Upper lobe of right lung (tissue), 1 donor: ENCODE results near the gene SPAG4. TPM values are rescaled to one million over a fixed set of nuclear protein-coding genes. Genes with fewer than 3 reads are reported as not detected.

Experiments used
- ATAC-seq: fragments of 200-7000 bp; cut with Tn5 transposase; one replicate; pipeline ENCODE4 v1.9.1; 2020; ENCODE audit warnings: mild to moderate bottlenecking, moderate library complexity
- DNase-seq: peaks from one replicate; pipeline ENCODE4 v3.0.0-alpha.2; 2020
- H3K27ac ChIP-seq: fragments of 200-600 bp; one replicate; pipeline ENCODE4 v1.8.0; 2022
- H3K27me3 ChIP-seq: fragments of 200-600 bp; one replicate; pipeline ENCODE4 v1.8.0; 2022; ENCODE audit warnings: mild to moderate bottlenecking
- H3K36me3 ChIP-seq: fragments of 200-600 bp; one replicate; pipeline ENCODE4 v1.8.0; 2022
- H3K4me1 ChIP-seq: fragments of 200-600 bp; one replicate; pipeline ENCODE4 v1.8.0; 2022
- H3K4me3 ChIP-seq: fragments of 200-600 bp; one replicate; pipeline ENCODE4 v1.8.0; 2022; ENCODE audit warnings: mild to moderate bottlenecking
- H3K9me3 ChIP-seq: fragments of 200-600 bp; one replicate; pipeline ENCODE4 v1.8.0; 2022
- intact Hi-C: fragments of 100-400 bp; cut with DNase I; formaldehyde crosslinking; loops from one replicate; pipeline ENCODE4 v1.11.0; 2022
- total RNA-seq: library from RNA; stranded (reverse); fragmentation: NEBNext Ultra II Directional; extraction: Animal tissue kit (Norgen Biotek cat#: 25700); gene quantifications from one replicate; pipeline ENCODE4 v1.2.1, GENCODE V29; 2021
- TF ChIP-seq, protein P1 (sequence below): fragments of 200-600 bp; IDR thresholded peaks from one replicate; pipeline ENCODE4 v1.8.0; 2022; ENCODE audit warnings: antibody characterized with exemption
- donor health status: DM: no; HTN: yes; CAD: no; lungs with severe emphysema.

Gene SPAG4
- total RNA-seq, 1 donor from 2014 or later, result 2.9 TPM

DNA sequence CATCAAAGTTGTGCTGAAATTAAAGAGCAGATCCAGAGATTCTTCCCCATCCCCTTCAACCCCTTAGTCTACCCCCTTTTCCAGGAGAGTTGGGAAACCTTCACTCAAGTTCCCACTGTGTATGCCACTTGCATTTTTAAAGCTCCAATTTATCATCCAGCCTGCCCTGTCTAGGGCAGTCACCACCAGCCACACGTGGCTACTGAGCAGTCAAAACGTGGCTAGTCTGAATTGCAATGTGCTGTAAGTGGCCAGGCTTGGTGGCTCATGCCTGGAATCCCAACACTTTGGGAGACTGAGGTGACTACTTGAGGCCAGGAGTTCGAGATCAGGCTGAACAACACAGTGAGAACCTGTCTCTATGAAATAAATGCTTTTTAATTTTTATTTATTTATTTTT lies 38.8 kb upstream of the SPAG4 start:
- no peak for ATAC-seq
- Histone ChIP-seq H3K4me1 (no peaks in the 10 kb centered on the region), H3K9me3 (no peaks in the 10 kb centered on the region), H3K4me3 (no peak overlapping the region), H3K27me3 (no peaks in the 10 kb centered on the region), H3K27ac (no peak overlapping the region), H3K36me3 (no peaks in the 10 kb centered on the region)
- TF ChIP-seq, protein P1, sequence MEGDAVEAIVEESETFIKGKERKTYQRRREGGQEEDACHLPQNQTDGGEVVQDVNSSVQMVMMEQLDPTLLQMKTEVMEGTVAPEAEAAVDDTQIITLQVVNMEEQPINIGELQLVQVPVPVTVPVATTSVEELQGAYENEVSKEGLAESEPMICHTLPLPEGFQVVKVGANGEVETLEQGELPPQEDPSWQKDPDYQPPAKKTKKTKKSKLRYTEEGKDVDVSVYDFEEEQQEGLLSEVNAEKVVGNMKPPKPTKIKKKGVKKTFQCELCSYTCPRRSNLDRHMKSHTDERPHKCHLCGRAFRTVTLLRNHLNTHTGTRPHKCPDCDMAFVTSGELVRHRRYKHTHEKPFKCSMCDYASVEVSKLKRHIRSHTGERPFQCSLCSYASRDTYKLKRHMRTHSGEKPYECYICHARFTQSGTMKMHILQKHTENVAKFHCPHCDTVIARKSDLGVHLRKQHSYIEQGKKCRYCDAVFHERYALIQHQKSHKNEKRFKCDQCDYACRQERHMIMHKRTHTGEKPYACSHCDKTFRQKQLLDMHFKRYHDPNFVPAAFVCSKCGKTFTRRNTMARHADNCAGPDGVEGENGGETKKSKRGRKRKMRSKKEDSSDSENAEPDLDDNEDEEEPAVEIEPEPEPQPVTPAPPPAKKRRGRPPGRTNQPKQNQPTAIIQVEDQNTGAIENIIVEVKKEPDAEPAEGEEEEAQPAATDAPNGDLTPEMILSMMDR, result no peak
- intact Hi-C loops, result no loop called here
- peak; percentile 17 for DNase-seq

DNA sequence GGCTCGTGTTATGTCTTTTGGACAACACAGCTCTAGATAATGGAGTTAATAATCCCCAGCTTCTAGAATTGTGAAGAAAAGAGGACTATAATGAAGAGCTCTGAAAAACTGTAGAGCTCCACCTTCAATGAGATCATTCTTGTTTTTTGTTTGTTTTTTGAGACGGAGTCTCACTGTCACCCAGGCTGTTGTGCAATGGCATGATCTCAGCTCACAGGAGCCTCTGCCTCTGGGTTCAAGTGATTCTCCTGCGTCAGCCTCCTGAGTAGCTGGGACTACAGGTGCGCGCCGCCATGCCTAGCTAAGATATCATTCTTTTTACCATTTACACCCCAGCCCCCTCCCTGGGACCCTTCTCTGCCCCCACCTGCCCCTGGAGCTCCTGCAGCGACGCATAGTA lies 37.2 kb upstream of the SPAG4 start:
- Histone ChIP-seq H3K36me3 (no peaks in the 10 kb centered on the region), H3K27me3 (no peaks in the 10 kb centered on the region), H3K4me3 (no peak overlapping the region), H3K4me1 (no peaks in the 10 kb centered on the region), H3K27ac (no peak overlapping the region), H3K9me3 (no peaks in the 10 kb centered on the region)
- TF ChIP-seq, protein P1, result no peak
- peak; percentile 35 for DNase-seq
- no peak for ATAC-seq
- intact Hi-C loops, result no loop called here

DNA sequence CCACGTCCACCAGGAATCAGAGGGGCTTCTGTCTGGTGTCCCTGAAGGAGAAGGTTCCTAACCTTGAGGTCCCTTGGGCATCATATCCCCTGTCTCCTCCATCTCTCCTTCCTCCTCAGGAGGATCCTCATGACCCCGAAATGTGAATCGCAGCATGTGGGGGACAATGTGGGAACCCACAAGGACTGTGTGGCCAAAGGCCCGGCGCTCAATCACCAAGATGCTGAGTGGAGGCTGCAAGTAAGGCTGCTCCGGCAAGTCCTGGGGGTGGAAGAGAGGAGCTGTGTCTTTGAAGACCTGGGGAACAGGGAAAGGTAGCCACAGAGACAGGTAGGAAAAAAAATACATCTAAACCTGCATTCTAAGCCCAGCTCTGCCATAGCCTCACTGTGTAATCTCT lies 36.4 kb upstream of the SPAG4 start:
- Histone ChIP-seq H3K27me3 (no peaks in the 10 kb centered on the region), H3K27ac (no peak overlapping the region), H3K4me3 (no peak overlapping the region), H3K36me3 (no peaks in the 10 kb centered on the region), H3K4me1 (no peaks in the 10 kb centered on the region), H3K9me3 (no peaks in the 10 kb centered on the region)
- DNase-seq (peak; percentile 26), ATAC-seq (no peak)
- TF ChIP-seq, protein P1, result no peak
- intact Hi-C loops, result no loop called here

DNA sequence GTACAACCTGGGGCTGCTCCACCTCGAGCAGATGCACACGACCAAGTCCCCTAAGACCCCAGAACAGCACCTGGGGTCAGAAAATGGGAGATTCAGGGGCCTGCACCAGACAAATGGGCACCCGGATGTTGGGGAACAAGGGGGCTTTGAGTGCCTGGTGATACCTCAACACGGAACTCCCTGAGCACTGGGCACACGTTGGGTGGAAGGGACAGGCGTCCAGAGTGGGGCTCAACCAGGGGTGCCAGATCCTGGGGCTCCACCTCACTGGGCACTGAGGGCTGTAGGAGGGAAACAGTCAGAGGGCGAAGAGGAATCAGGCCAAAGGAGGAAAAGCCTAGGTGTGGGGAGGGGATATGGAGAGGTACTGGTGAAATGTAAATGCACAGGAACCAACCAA lies 33.5 kb upstream of the SPAG4 start:
- intact Hi-C loops, result no loop called here
- TF ChIP-seq, protein P1, result no peak
- Histone ChIP-seq H3K27ac (no peak overlapping the region), H3K4me3 (no peak overlapping the region), H3K9me3 (no peaks in the 10 kb centered on the region), H3K36me3 (no peaks in the 10 kb centered on the region), H3K4me1 (no peaks in the 10 kb centered on the region), H3K27me3 (no peaks in the 10 kb centered on the region)
- no peak for ATAC-seq
- DNase-seq, result peak; percentile 40

DNA sequence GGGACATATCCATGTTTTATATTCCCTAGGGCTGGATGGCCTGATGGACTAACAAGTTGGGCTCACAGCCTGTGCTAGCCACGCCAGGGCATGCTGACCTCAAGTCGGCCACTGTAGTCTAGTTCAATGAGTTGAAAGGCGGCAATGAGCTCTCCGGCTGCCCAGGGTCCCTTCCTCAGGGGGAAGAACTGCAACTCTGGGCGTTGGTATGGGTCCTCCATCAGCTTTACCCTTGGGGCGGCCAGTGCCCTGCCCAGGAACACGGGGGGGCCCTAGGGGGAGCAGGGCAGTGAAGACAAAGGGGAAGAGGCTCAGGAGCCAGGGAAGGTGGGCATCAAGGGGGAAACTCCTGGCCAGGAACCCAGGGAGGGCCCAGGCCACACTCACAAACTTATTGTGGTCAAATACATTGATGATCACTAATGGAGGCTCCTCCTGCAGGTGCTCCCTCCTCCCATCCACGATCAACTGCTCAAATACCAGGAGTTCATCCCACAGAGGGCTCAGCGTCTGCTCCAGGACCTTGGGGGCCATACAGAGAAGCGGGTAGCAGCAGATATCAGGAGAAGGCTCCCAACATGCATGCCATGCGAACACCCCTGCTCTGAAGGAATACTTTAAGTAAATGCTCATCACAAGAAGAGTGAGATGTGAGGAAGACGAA lies 32.8 kb upstream of the SPAG4 start:
- peak; percentile 55 for DNase-seq
- TF ChIP-seq, protein P1, result no peak
- no peak overlapping the region for H3K4me3 ChIP-seq
- intact Hi-C loops, result no loop called here
- no peaks in the 10 kb centered on the region for H3K4me1 ChIP-seq
- no peaks in the 10 kb centered on the region for H3K36me3 ChIP-seq
- ATAC-seq, result no peak
- H3K27ac ChIP-seq, result no peak overlapping the region
- no peaks in the 10 kb centered on the region for H3K9me3 ChIP-seq
- H3K27me3 ChIP-seq, result no peaks in the 10 kb centered on the region
